H1 (cell line): ENCODE data around the gene MTMR8. TPM values are rescaled to one million over a fixed set of nuclear protein-coding genes. Genes with fewer than 3 reads are reported as not detected.

Experiments used
- CTCF ChIA-PET: fragments of 300-600 bp; sonication (Branson Sonifier 250); formaldehyde crosslinking; loops from one replicate; lab custom pipeline; 2021; ENCODE audit not compliant: partially characterized antibody; lab: Charles Lee
- POLR2A ChIA-PET: fragments of 300-600 bp; sonication (Branson Sonifier 250); formaldehyde crosslinking; loops from one replicate; lab custom pipeline; 2021; ENCODE audit warnings: inconsistent platforms; ENCODE audit not compliant: partially characterized antibody; lab: Charles Lee
- DNase-seq, 2 experiments: peaks; one replicate each; pipeline versions ENCODE4 v3.0.0 to v3.0.0-alpha.2; 2010 to 2022; ENCODE audit warnings: low spot score in 2 of 2, low read depth in 1 of 2, mixed read lengths in 1 of 2
- FAIRE-seq: peaks from 2 replicates; lab custom pipeline; 2011; peaks lifted over from hg19 to GRCh38; lab: Jason Lieb, UNC
- H2AFZ ChIP-seq: 2 replicates; pipeline ENCODE4 v1.8.1; 2012; ENCODE audit warnings: low read length, inconsistent platforms
- H2AK5ac ChIP-seq: 2 replicates; pipeline ENCODE4 v1.6.1; 2013; ENCODE audit warnings: low read depth, low read length
- H2BK120ac ChIP-seq: replicated peaks from 2 replicates; pipeline ENCODE3; 2013; ENCODE audit warnings: low read depth, low read length, inconsistent platforms
- H2BK12ac ChIP-seq: 2 replicates; pipeline ENCODE4 v1.6.1; 2013; ENCODE audit warnings: low read depth, low read length
- H2BK15ac ChIP-seq: 2 replicates; pipeline ENCODE4 v1.6.1; 2013; ENCODE audit warnings: low read length
- H2BK20ac ChIP-seq: 2 replicates; pipeline ENCODE4 v1.6.1; 2013; ENCODE audit warnings: low read length
- H2BK5ac ChIP-seq: 2 replicates; pipeline ENCODE4 v1.6.1; 2013; ENCODE audit warnings: low read depth, low read length
- H3K14ac ChIP-seq: 2 replicates; pipeline ENCODE4 v1.6.1; 2013; ENCODE audit warnings: inconsistent platforms; ENCODE audit not compliant: insufficient read length
- H3K18ac ChIP-seq: 2 replicates; pipeline ENCODE4 v1.6.1; 2013; ENCODE audit warnings: low read length; ENCODE audit errors: extremely low read depth
- H3K23ac ChIP-seq: 2 replicates; pipeline ENCODE4 v1.6.1; 2013; ENCODE audit warnings: inconsistent platforms; ENCODE audit not compliant: insufficient read length
- H3K23me2 ChIP-seq: 2 replicates; pipeline ENCODE4 v1.6.1; 2013; ENCODE audit warnings: low read depth, low read length
- H3K27ac ChIP-seq: 2 replicates; pipeline ENCODE4 v1.6.1; 2011; ENCODE audit warnings: low read depth, low read length, inconsistent platforms
- H3K27me3 ChIP-seq, 4 experiments: replicated peaks in 1 of 4; 1 replicate in 1 of 4; 2 replicates in 3 of 4; pipeline versions ENCODE4 v1.6.1 to v1.8.1; 2011 to 2013; ENCODE audit warnings: low read length in 3 of 4, mild to moderate bottlenecking in 3 of 4, inconsistent platforms in 2 of 4, mixed read lengths in 2 of 4, moderate library complexity in 1 of 4; ENCODE audit not compliant: control insufficient read depth in 3 of 4, insufficient read depth in 3 of 4; ENCODE audit errors: extremely low read depth in 1 of 4
- H3K36me3 ChIP-seq, 4 experiments: 2 replicates each; pipeline versions ENCODE4 v1.6.1 to v1.8.1; 2011 to 2013; ENCODE audit warnings: mild to moderate bottlenecking in 4 of 4, low read length in 3 of 4, moderate library complexity in 2 of 4, control low read depth in 1 of 4, inconsistent platforms in 1 of 4; ENCODE audit not compliant: insufficient read depth in 4 of 4, control insufficient read depth in 2 of 4
- H3K4ac ChIP-seq: replicated peaks from 2 replicates; pipeline ENCODE3; 2013; ENCODE audit warnings: low read length, low read depth, mixed read lengths, inconsistent platforms; ENCODE audit not compliant: insufficient read length
- H3K4me1 ChIP-seq, 4 experiments: replicated peaks in 1 of 4; 1 replicate in 1 of 4; 2 replicates in 3 of 4; pipeline versions ENCODE4 v1.6.1 to v1.8.1; 2011 to 2013; ENCODE audit warnings: low read length in 3 of 4, inconsistent platforms in 2 of 4, mixed read lengths in 1 of 4; ENCODE audit not compliant: insufficient read depth in 4 of 4, control insufficient read depth in 3 of 4
- H3K4me2 ChIP-seq, 2 experiments: 2 replicates each; pipeline versions ENCODE4 v1.6.1 to v1.8.1; 2011 to 2013; ENCODE audit warnings: low read depth in 2 of 2, low read length in 2 of 2, control low read depth in 1 of 2, inconsistent platforms in 1 of 2, mild to moderate bottlenecking in 1 of 2; ENCODE audit not compliant: insufficient read depth in 1 of 2
- H3K4me3 ChIP-seq, 4 experiments: fragments of 200-600, 300-600 bp in 1 of 4; sonication (generic), shearing (Covaris generic), sonication (Bioruptor Twin) in 1 of 4; 2 replicates each; pipeline versions ENCODE4 v1.5.1 to v1.8.1; 2011 to 2016; ENCODE audit warnings: low read length in 4 of 4, low read depth in 3 of 4, control low read depth in 2 of 4, inconsistent platforms in 2 of 4, mild to moderate bottlenecking in 2 of 4, mixed read lengths in 1 of 4, moderate library complexity in 1 of 4; ENCODE audit not compliant: insufficient read depth in 2 of 4; ENCODE audit errors: extremely low read depth in 1 of 4
- H3K56ac ChIP-seq: replicated peaks from 2 replicates; pipeline ENCODE3; 2013; ENCODE audit warnings: low read depth, mild to moderate bottlenecking, mixed read lengths, low read length, inconsistent platforms; ENCODE audit not compliant: insufficient read length
- H3K79me1 ChIP-seq: 2 replicates; pipeline ENCODE4 v1.6.1; 2013; ENCODE audit warnings: low read depth, low read length, control low read depth
- H3K79me2 ChIP-seq, 2 experiments: 2 replicates each; pipeline versions ENCODE4 v1.6.1 to v1.8.1; 2012 to 2013; ENCODE audit warnings: low read length in 2 of 2, mild to moderate bottlenecking in 2 of 2, inconsistent platforms in 1 of 2; ENCODE audit not compliant: insufficient read depth in 2 of 2, control insufficient read depth in 1 of 2
- H3K9ac ChIP-seq, 4 experiments: replicated peaks in 1 of 4; 1 replicate in 1 of 4; 2 replicates in 3 of 4; pipeline versions ENCODE4 v1.6.1 to v1.8.1; 2011 to 2013; ENCODE audit warnings: low read depth in 3 of 4, low read length in 3 of 4, control low read depth in 2 of 4, mild to moderate bottlenecking in 2 of 4, moderate library complexity in 2 of 4, inconsistent platforms in 1 of 4; ENCODE audit errors: extremely low read depth in 1 of 4
- H3K9me3 ChIP-seq, 2 experiments: 2 replicates each; pipeline versions ENCODE4 v1.6.1 to v1.8.1; 2012 to 2013; ENCODE audit warnings: mild to moderate bottlenecking in 2 of 2, moderate library complexity in 2 of 2, control low read depth in 1 of 2, inconsistent platforms in 1 of 2, low read depth in 1 of 2, low read length in 1 of 2, mixed read lengths in 1 of 2; ENCODE audit not compliant: insufficient read depth in 2 of 2
- H4K20me1 ChIP-seq, 2 experiments: replicated peaks in 1 of 2; 2 replicates each; pipeline versions ENCODE3 to v1.8.1; 2011 to 2013; ENCODE audit warnings: inconsistent platforms in 2 of 2, low read length in 2 of 2, mild to moderate bottlenecking in 1 of 2; ENCODE audit not compliant: insufficient read depth in 2 of 2, control insufficient read depth in 1 of 2
- H4K5ac ChIP-seq: 2 replicates; pipeline ENCODE4 v1.6.1; 2013; ENCODE audit warnings: low read length, low read depth, mixed read lengths, inconsistent platforms; ENCODE audit not compliant: insufficient read length
- H4K8ac ChIP-seq: 2 replicates; pipeline ENCODE4 v1.8.0; 2013; ENCODE audit warnings: mild to moderate bottlenecking, moderate library complexity, low read length, inconsistent platforms; ENCODE audit not compliant: insufficient read depth; ENCODE audit errors: extremely low read depth
- H4K91ac ChIP-seq: replicated peaks from 2 replicates; pipeline ENCODE3; 2013; ENCODE audit warnings: low read length, mixed read lengths, inconsistent platforms; ENCODE audit not compliant: insufficient read length
- CHD2 ChIP-seq: IDR thresholded peaks from 2 replicates; pipeline ENCODE4 v1.6.1; 2012; ENCODE audit warnings: low read length, improper control_type of control experiment
- EP300 ChIP-seq, 2 experiments: IDR thresholded peaks; 1 replicate in 1 of 2; 2 replicates in 1 of 2; pipeline ENCODE4 v1.6.1; 2011 to 2012; ENCODE audit warnings: low read depth in 2 of 2, low read length in 2 of 2, mild to moderate bottlenecking in 2 of 2, borderline replicate concordance in 1 of 2, inconsistent platforms in 1 of 2, moderate library complexity in 1 of 2
- GABPA ChIP-seq: IDR thresholded peaks from 2 replicates; pipeline ENCODE4 v1.6.1; 2011; ENCODE audit warnings: mild to moderate bottlenecking, low read length, moderate library complexity, borderline replicate concordance; ENCODE audit not compliant: insufficient read depth
- GTF2F1 ChIP-seq: IDR thresholded peaks from 2 replicates; pipeline ENCODE4 v1.6.1; 2012; ENCODE audit warnings: low read depth, low read length, improper control_type of control experiment, borderline replicate concordance
- MAFK ChIP-seq: IDR thresholded peaks from 2 replicates; pipeline ENCODE4 v1.6.1; 2012; ENCODE audit warnings: low read depth, mild to moderate bottlenecking, improper control_type of control experiment, low read length
- PHF8 ChIP-seq: fragments of 200-600 bp; sonication (generic); conservative IDR thresholded peaks from 2 replicates; pipeline ENCODE4 v1.7.1; 2012; ENCODE audit warnings: low read depth, mild to moderate bottlenecking, inconsistent platforms, low read length, moderate library complexity
- RBBP5 ChIP-seq: IDR thresholded peaks from 2 replicates; pipeline ENCODE4 v1.7.1; 2012; ENCODE audit warnings: low read depth, mild to moderate bottlenecking, inconsistent platforms, low read length, moderate library complexity, borderline replicate concordance
- SAP30 ChIP-seq: fragments of 300-600 bp; sonication (generic); IDR thresholded peaks from 2 replicates; pipeline ENCODE4 v1.7.1; 2012; ENCODE audit warnings: low read length, moderate library complexity, mild to moderate bottlenecking, inconsistent platforms; ENCODE audit not compliant: insufficient read depth, insufficient replicate concordance
- SIN3A ChIP-seq, 2 experiments: IDR thresholded peaks in 1 of 2; conservative IDR thresholded peaks in 1 of 2; 2 replicates each; pipeline ENCODE4 v1.6.1; 2011 to 2012; ENCODE audit warnings: low read length in 2 of 2, improper control_type of control experiment in 1 of 2, low read depth in 1 of 2, mild to moderate bottlenecking in 1 of 2
- SIX5 ChIP-seq: IDR thresholded peaks from 2 replicates; pipeline ENCODE4 v1.6.1; 2011; ENCODE audit warnings: mild to moderate bottlenecking, low read depth, low read length
- TBP ChIP-seq: IDR thresholded peaks from 2 replicates; pipeline ENCODE4 v1.6.1; 2011; ENCODE audit warnings: low read depth, low read length, improper control_type of control experiment
- TCF12 ChIP-seq: IDR thresholded peaks from 2 replicates; pipeline ENCODE4 v1.6.1; 2011; ENCODE audit warnings: low read depth, mild to moderate bottlenecking, low read length
- WGBS, 2 experiments: shearing (Covaris generic) in 1 of 2; methylation state at CpG; one replicate each; pipeline versions ENCODE4 v1.1.6 to v1.1.7; 2013 to 2015; ENCODE audit warnings: low lambda C conversion rate in 2 of 2, mixed read lengths in 2 of 2, inconsistent platforms in 1 of 2, low coverage in 1 of 2, missing lambda C conversion rate in 1 of 2; ENCODE audit not compliant: insufficient replicate concordance in 2 of 2, insufficient coverage in 1 of 2, insufficient read length in 1 of 2; ENCODE audit errors: extremely low coverage in 1 of 2, missing lambda C conversion rate in 1 of 2; 5-methylcytosine and 5-hydroxymethylcytosine counted together
- polyA plus RNA-seq, 7 experiments: library from polyadenylated mRNA; depleted of rRNA in 3 of 7; stranded (reverse) in 5 of 7; unstranded in 2 of 7; fragments of >200 nt in 5 of 7; fragments of 200-250 nt in 2 of 7; gene quantifications; 1 replicate in 5 of 7; 2 replicates in 1 of 7; 4 replicates in 1 of 7; pipeline versions ENCODE4 v1.2.1 to v1.2.3, GENCODE V29; 2011 to 2013; ENCODE audit warnings: missing spikeins in 2 of 7, mixed read lengths in 2 of 7
- total RNA-seq: library from RNA; stranded (reverse); fragmentation: NEBNext Ultra II Directional; extraction: Animal tissue kit (Norgen Biotek cat#: 25700); gene quantifications from 2 replicates; pipeline ENCODE4 v1.2.1, GENCODE V29; 2021
- TF ChIP-seq, protein P1 (sequence below): IDR thresholded peaks from 2 replicates; pipeline ENCODE4 v1.6.1; 2011; ENCODE audit warnings: low read length, improper control_type of control experiment

MTMR8 gene
- total and polyA plus RNA-seq, 2 of the 8 experiments (the other 6 are each of a cell fraction or from before 2014, with no cell fraction given): 1.3 to 6.3 TPM

DNA sequence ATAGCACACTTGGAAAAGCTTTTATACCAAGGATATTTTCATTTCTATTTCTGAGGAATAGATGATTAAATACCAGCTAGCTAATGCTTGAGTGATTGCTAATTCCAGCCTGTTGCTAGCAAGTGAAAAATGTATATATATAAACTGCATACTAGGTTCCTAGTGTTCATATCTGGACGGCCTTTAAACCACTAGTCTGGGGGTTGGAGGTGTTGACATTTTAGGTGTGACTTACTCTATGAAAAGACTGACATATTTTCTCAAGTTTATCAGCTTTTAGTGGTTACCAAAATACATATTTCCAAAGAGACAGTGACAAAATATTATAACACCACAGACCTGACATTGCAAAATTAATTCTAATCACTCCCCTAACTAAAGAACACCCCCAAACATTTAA lies 44.7 kb downstream of the MTMR8 start:
- Histone ChIP-seq H4K8ac (no peak overlapping the region), H3K9ac (no peak overlapping the region), H3K9me3 (no peaks in the 10 kb centered on the region), H2AFZ (no peak overlapping the region), H2BK20ac (no peak overlapping the region), H2BK120ac (no peak overlapping the region), H3K27ac (no peak overlapping the region), H2AK5ac (no peak overlapping the region), H3K4me3 (no peak overlapping the region), H2BK15ac (no peak overlapping the region), H3K14ac (no peak overlapping the region), H3K4me2 (no peak overlapping the region), H2BK5ac (no peak overlapping the region), H3K18ac (no peak overlapping the region), H4K20me1 (no peaks in the 10 kb centered on the region), H3K79me2 (no peaks in the 10 kb centered on the region), H4K5ac (no peak overlapping the region), H3K23me2 (no peaks in the 10 kb centered on the region), H3K4me1 (no peaks in the 10 kb centered on the region), H2BK12ac (no peak overlapping the region), H3K23ac (no peak overlapping the region), H4K91ac (no peak overlapping the region), H3K79me1 (no peaks in the 10 kb centered on the region), H3K36me3 (no peaks in the 10 kb centered on the region; a peak in 1 of 8 replicates), H3K4ac (no peak overlapping the region), H3K56ac (no peak overlapping the region), H3K27me3 (no peaks in the 10 kb centered on the region)
- FAIRE-seq (no peak), DNase-seq (no peak)
- ChIA-PET POLR2A (no interaction called here), CTCF (no interaction called here)
- 89% methylated on average over 1 of the region's 1 CpG; no CpG with 5 or more reads in 1 of the 2 experiments for WGBS, 2 experiments
- no peak for TF ChIP-seq SIX5
- no peak for TF ChIP-seq GABPA
- TF ChIP-seq, protein P1, sequence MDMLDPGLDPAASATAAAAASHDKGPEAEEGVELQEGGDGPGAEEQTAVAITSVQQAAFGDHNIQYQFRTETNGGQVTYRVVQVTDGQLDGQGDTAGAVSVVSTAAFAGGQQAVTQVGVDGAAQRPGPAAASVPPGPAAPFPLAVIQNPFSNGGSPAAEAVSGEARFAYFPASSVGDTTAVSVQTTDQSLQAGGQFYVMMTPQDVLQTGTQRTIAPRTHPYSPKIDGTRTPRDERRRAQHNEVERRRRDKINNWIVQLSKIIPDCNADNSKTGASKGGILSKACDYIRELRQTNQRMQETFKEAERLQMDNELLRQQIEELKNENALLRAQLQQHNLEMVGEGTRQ: no peak
- no peak for TF ChIP-seq SAP30
- TF ChIP-seq EP300 (IDR thresholded peaks at IDR 0.05; ENCODE audit: borderline replicate concordance in 1 of 2, low read depth in 2 of 2, low read length in 2 of 2): no peak
- TF ChIP-seq SIN3A (conservative IDR thresholded peaks at IDR 0.05 in 1 of 2, IDR thresholded peaks at IDR 0.05 in 1 of 2; ENCODE audit: low read depth in 1 of 2, low read length in 2 of 2): no peak
- no peak for TF ChIP-seq PHF8
- TF ChIP-seq TBP: no peak
- no peak for TF ChIP-seq RBBP5
- TF ChIP-seq MAFK: no peak
- no peak for TF ChIP-seq GTF2F1
- TF ChIP-seq TCF12: no peak
- TF ChIP-seq CHD2: no peak
